HepG2 (cell line): ENCODE results near the gene CARD16. TPM values are rescaled to one million over a fixed set of nuclear protein-coding genes. Genes with fewer than 3 reads are reported as not detected.

Source experiments
- CBX5 ChIP-seq: sonication (generic); formaldehyde crosslinking; IDR thresholded peaks from 2 replicates; pipeline ENCODE4 v1.4.0; 2020; ENCODE audit warnings: missing genetic modification reagents, borderline replicate concordance
- CHCHD3 ChIP-seq: sonication (generic); formaldehyde crosslinking; IDR thresholded peaks from 2 replicates; pipeline ENCODE4 v1.8.0; 2022; ENCODE audit warnings: mild to moderate bottlenecking, missing genetic modification reagents, moderate library complexity
- ESRRA ChIP-seq: sonication (generic); formaldehyde crosslinking; IDR thresholded peaks from 2 replicates; pipeline ENCODE4 v1.5.1; 2020; ENCODE audit warnings: mild to moderate bottlenecking, low read depth, missing genetic modification reagents
- ETV5 ChIP-seq: IDR thresholded peaks from 2 replicates; pipeline ENCODE4 v1.6.1; 2018; ENCODE audit warnings: missing biosample characterization, missing genetic modification reagents, inconsistent platforms, borderline replicate concordance
- HOXA5 ChIP-seq: sonication (generic); formaldehyde crosslinking; IDR thresholded peaks from 2 replicates; pipeline ENCODE4 v1.4.0; 2020; ENCODE audit warnings: missing genetic modification reagents
- KDM2A ChIP-seq: sonication (generic); formaldehyde crosslinking; IDR thresholded peaks from 2 replicates; pipeline ENCODE4 v1.4.0; 2020; ENCODE audit warnings: low read depth, missing genetic modification reagents, borderline replicate concordance
- KLF12 ChIP-seq: sonication (generic); formaldehyde crosslinking; IDR thresholded peaks from 2 replicates; pipeline ENCODE4 v1.4.0; 2020; ENCODE audit warnings: missing genetic modification reagents, borderline replicate concordance
- LCORL ChIP-seq, 2 experiments: fragments of 450-650 bp in 1 of 2; sonication (generic) in 1 of 2; formaldehyde crosslinking in 1 of 2; IDR thresholded peaks; 2 replicates each; pipeline versions ENCODE4 v1.5.0 to v1.6.1; 2017 to 2020; ENCODE audit warnings: antibody characterized with exemption in 1 of 2, missing genetic modification reagents in 1 of 2
- NR2F1 ChIP-seq, 2 experiments: fragments of 450-650 bp in 1 of 2; formaldehyde crosslinking in 1 of 2; IDR thresholded peaks; 2 replicates each; pipeline versions ENCODE4 v1.5.0 to v1.6.1; 2016 to 2020; ENCODE audit warnings: mild to moderate bottlenecking in 1 of 2, missing compliant biosample characterization in 1 of 2, missing genetic modification reagents in 1 of 2, moderate library complexity in 1 of 2
- SAFB2 ChIP-seq: sonication (generic); formaldehyde crosslinking; IDR thresholded peaks from 2 replicates; pipeline ENCODE4 v1.5.1; 2020; ENCODE audit warnings: missing genetic modification reagents, low read depth, mild to moderate bottlenecking, borderline replicate concordance
- SP1 ChIP-seq, 2 experiments: fragments of 450-650 bp in 1 of 2; sonication (generic) in 1 of 2; formaldehyde crosslinking in 1 of 2; IDR thresholded peaks; 2 replicates each; pipeline versions ENCODE4 v1.4.0 to v1.6.1; 2016 to 2020; ENCODE audit warnings: missing genetic modification reagents in 1 of 2
- ZBTB21 ChIP-seq: sonication (generic); formaldehyde crosslinking; IDR thresholded peaks from 2 replicates; pipeline ENCODE4 v1.4.0; 2020; ENCODE audit warnings: missing genetic modification reagents
- ZFP1 ChIP-seq: IDR thresholded peaks from 2 replicates; pipeline ENCODE4 v1.6.1; 2016
- ZIK1 ChIP-seq: sonication (generic); formaldehyde crosslinking; IDR thresholded peaks from 2 replicates; pipeline ENCODE4 v1.5.0; 2020; ENCODE audit warnings: mild to moderate bottlenecking, low read depth, missing genetic modification reagents, borderline replicate concordance
- ZNF20 ChIP-seq: sonication (generic); formaldehyde crosslinking; IDR thresholded peaks from 2 replicates; pipeline ENCODE4 v1.4.0; 2020; ENCODE audit warnings: mild to moderate bottlenecking, moderate library complexity, missing genetic modification reagents
- ZNF431 ChIP-seq: sonication (generic); formaldehyde crosslinking; IDR thresholded peaks from 2 replicates; pipeline ENCODE4 v1.9.0; 2022; ENCODE audit warnings: missing genetic modification reagents, low read depth, mild to moderate bottlenecking, borderline replicate concordance
- ZNF614 ChIP-seq: IDR thresholded peaks from 2 replicates; pipeline ENCODE4 v1.6.1; 2018; ENCODE audit warnings: missing biosample characterization, missing genetic modification reagents, inconsistent platforms, borderline replicate concordance
- polyA plus RNA-seq, 8 experiments: library from polyadenylated mRNA; depleted of rRNA in 3 of 8; stranded (reverse) in 7 of 8; unstranded in 1 of 8; fragments of >200 nt; fragmentation: Illumina TruSeq in 4 of 8; extraction: Trizol in 4 of 8; gene quantifications; 2 replicates each; pipeline versions ENCODE4 v1.2.1 to v1.2.3, GENCODE V29; 2011 to 2016; ENCODE audit warnings: low read depth in 4 of 8, missing spikeins in 1 of 8, mixed read lengths in 1 of 8; ENCODE audit not compliant: insufficient read depth in 1 of 8
- total RNA-seq, 5 experiments: library from RNA; depleted of rRNA; stranded (reverse); fragments of >200 nt; fragmentation: Illumina TruSeq; extraction: Trizol; gene quantifications; 2 replicates each; pipeline ENCODE4 v1.2.3, GENCODE V29; 2016; ENCODE audit warnings: low read depth in 1 of 5
- TF ChIP-seq, protein P1 (sequence below): sonication (generic); formaldehyde crosslinking; conservative IDR thresholded peaks from 2 replicates; pipeline ENCODE4 v1.8.0; 2022; ENCODE audit warnings: mild to moderate bottlenecking, moderate library complexity, missing genetic modification reagents
- TF ChIP-seq, protein P2 (sequence below): sonication (generic); formaldehyde crosslinking; IDR thresholded peaks from 2 replicates; pipeline ENCODE4 v1.4.0; 2020; ENCODE audit warnings: missing genetic modification reagents
- TF ChIP-seq, protein P3 (sequence below): sonication (generic); formaldehyde crosslinking; IDR thresholded peaks from 2 replicates; pipeline ENCODE4 v1.4.0; 2020; ENCODE audit warnings: missing genetic modification reagents
- TF ChIP-seq, protein P4 (sequence below): sonication (generic); formaldehyde crosslinking; IDR thresholded peaks from 2 replicates; pipeline ENCODE4 v1.8.0; 2022; ENCODE audit warnings: mild to moderate bottlenecking, missing genetic modification reagents, borderline replicate concordance

Gene CARD16
- total and polyA plus RNA-seq, 2 of the 13 experiments (the other 11 are each of a cell fraction or from before 2014, with no cell fraction given), result 0.34 TPM; not detected in 1

DNA sequence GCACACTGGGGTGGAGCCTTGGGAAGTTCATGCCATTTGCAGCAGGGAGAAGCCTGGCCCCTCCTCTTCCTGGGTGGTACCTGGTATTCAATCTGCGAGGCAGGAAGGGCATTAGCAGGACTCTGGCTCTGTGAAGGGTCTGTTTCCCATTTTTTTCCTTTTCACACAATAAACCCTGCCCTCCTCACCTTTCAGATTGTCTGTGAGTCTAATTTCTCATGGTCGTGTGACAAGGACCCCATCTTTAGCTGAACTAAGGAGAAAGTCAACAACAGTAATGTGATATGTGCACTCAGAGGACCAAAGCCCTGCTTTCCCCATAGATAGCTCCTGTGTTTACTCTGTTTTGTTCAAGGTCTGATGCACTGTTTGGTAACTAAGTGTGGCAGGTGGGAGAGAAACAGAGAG is 50.1 kb downstream of the CARD16 start (continued):
- TF ChIP-seq, protein P1, sequence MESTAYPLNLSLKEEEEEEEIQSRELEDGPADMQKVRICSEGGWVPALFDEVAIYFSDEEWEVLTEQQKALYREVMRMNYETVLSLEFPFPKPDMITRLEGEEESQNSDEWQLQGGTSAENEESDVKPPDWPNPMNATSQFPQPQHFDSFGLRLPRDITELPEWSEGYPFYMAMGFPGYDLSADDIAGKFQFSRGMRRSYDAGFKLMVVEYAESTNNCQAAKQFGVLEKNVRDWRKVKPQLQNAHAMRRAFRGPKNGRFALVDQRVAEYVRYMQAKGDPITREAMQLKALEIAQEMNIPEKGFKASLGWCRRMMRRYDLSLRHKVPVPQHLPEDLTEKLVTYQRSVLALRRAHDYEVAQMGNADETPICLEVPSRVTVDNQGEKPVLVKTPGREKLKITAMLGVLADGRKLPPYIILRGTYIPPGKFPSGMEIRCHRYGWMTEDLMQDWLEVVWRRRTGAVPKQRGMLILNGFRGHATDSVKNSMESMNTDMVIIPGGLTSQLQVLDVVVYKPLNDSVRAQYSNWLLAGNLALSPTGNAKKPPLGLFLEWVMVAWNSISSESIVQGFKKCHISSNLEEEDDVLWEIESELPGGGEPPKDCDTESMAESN (CRISPR knock-in tag), result peak; percentile 41; the same call in 1 of the 2 replicates
- TF ChIP-seq ZNF20 (CRISPR knock-in tag) (no peak), HOXA5 (no peak; the same call in 1 of the 2 replicates), ETV5 (peak; percentile 41; the same call in 1 of the 2 replicates), ESRRA (CRISPR knock-in tag) (no peak), KLF12 (CRISPR knock-in tag) (no peak), ZIK1 (CRISPR knock-in tag) (no peak), CBX5 (CRISPR knock-in tag) (peak; percentile 19; the same call in 1 of the 2 replicates), ZNF431 (no peak), ZBTB21 (CRISPR knock-in tag) (no peak), CHCHD3 (CRISPR knock-in tag) (no peak), SP1 (IDR thresholded peaks at IDR 0.05) (no peak), SP1 (CRISPR knock-in tag; IDR thresholded peaks at IDR 0.05) (0 out of 2 replicates have a peak, but pooled peaks have one; percentile 53), NR2F1 (CRISPR knock-in tag; IDR thresholded peaks at IDR 0.05) (no peak; a peak in 1 of 4 replicates), SAFB2 (CRISPR knock-in tag) (no peak), ZNF614 (CRISPR knock-in tag) (no peak), LCORL (IDR thresholded peaks at IDR 0.05) (no peak), LCORL (CRISPR knock-in tag; IDR thresholded peaks at IDR 0.05) (no peak; the same call in none of the 2 replicates), ZFP1 (CRISPR knock-in tag) (0 out of 2 replicates have a peak, but pooled peaks have one; percentile 37), KDM2A (0 out of 2 replicates have a peak, but pooled peaks have one; percentile 33)
- TF ChIP-seq, protein P2, sequence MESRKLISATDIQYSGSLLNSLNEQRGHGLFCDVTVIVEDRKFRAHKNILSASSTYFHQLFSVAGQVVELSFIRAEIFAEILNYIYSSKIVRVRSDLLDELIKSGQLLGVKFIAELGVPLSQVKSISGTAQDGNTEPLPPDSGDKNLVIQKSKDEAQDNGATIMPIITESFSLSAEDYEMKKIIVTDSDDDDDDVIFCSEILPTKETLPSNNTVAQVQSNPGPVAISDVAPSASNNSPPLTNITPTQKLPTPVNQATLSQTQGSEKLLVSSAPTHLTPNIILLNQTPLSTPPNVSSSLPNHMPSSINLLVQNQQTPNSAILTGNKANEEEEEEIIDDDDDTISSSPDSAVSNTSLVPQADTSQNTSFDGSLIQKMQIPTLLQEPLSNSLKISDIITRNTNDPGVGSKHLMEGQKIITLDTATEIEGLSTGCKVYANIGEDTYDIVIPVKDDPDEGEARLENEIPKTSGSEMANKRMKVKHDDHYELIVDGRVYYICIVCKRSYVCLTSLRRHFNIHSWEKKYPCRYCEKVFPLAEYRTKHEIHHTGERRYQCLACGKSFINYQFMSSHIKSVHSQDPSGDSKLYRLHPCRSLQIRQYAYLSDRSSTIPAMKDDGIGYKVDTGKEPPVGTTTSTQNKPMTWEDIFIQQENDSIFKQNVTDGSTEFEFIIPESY, result no peak
- TF ChIP-seq, protein P3, sequence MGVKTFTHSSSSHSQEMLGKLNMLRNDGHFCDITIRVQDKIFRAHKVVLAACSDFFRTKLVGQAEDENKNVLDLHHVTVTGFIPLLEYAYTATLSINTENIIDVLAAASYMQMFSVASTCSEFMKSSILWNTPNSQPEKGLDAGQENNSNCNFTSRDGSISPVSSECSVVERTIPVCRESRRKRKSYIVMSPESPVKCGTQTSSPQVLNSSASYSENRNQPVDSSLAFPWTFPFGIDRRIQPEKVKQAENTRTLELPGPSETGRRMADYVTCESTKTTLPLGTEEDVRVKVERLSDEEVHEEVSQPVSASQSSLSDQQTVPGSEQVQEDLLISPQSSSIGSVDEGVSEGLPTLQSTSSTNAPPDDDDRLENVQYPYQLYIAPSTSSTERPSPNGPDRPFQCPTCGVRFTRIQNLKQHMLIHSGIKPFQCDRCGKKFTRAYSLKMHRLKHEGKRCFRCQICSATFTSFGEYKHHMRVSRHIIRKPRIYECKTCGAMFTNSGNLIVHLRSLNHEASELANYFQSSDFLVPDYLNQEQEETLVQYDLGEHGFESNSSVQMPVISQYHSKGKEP (CRISPR knock-in tag), result no peak
- TF ChIP-seq, protein P4, sequence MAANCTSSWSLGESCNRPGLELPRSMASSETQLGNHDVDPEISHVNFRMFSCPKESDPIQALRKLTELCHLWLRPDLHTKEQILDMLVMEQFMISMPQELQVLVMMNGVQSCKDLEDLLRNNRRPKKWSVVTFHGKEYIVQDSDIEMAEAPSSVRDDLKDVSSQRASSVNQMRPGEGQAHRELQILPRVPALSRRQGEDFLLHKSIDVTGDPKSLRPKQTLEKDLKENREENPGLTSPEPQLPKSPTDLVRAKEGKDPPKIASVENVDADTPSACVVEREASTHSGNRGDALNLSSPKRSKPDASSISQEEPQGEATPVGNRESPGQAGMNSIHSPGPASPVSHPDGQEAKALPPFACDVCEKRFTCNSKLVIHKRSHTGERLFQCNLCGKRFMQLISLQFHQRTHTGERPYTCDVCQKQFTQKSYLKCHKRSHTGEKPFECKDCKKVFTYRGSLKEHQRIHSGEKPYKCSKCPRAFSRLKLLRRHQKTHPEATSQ (CRISPR knock-in tag), result 0 out of 2 replicates have a peak, but pooled peaks have one; percentile 37
